ENCODE results near the gene TNNT2.

GRCh38 chr1:201357211-201357610 is 20.3 kb downstream of the TNNT2 start:
- TF ChIP-seq TARDBP (IDR thresholded peaks at IDR 0.05) (no peak), CTBP1 (IDR thresholded peaks at IDR 0.05; ENCODE audit: borderline replicate concordance) (no peak), ARNT (IDR thresholded peaks at IDR 0.05) (no peak), SP1 (IDR thresholded peaks at IDR 0.05) (no peak)

All from HEK293T (cell line).